Activated CD8-positive, alpha-beta memory T cell treated with anti-CD3 and anti-CD28 coated beads for 36 hours (primary cell): ENCODE data around the gene RND3. TPM values are rescaled to one million over a fixed set of nuclear protein-coding genes. Genes with fewer than 3 reads are reported as not detected.

Experiments
- CTCF ChIA-PET: fragments of 350-600 bp; sonication (Branson Sonifier 250); formaldehyde crosslinking; loops from one replicate; lab custom pipeline; 2021; ENCODE audit warnings: antibody characterized with exemption; lab: Charles Lee
- POLR2A ChIA-PET: fragments of 350-600 bp; sonication (Branson Sonifier 250); formaldehyde crosslinking; loops from one replicate; lab custom pipeline; 2021; ENCODE audit warnings: antibody characterized with exemption; lab: Charles Lee
- total RNA-seq, 2 experiments: library from RNA; stranded (reverse); gene quantifications; one replicate each; pipeline ENCODE4 v1.2.3, GENCODE V29; 2021

RND3 gene
- total RNA-seq, 2 experiments from 2014 or later: not detected

- CTCF ChIA-PET: no interaction called here
- POLR2A ChIA-PET: interaction anchor here (0.6 kb wide), 1 partner anchor 692 kb away, joined by 3 read pairs; no protein-coding TSS in a partner anchor
These were observed 9.1 kb downstream of the RND3 start for GRCh38 chr2:150478200-150478974.

- ChIA-PET CTCF (no interaction called here), POLR2A (interaction anchor here (0.6 kb wide), 1 partner anchor 691 kb away, joined by 3 read pairs; no protein-coding TSS in a partner anchor)
These were observed 10.1 kb downstream of the RND3 start for GRCh38 chr2:150477347-150477746.

GRCh38 chr2:150476809-150477302 is 10.6 kb downstream of the RND3 start:
- ChIA-PET CTCF (no interaction called here), POLR2A (no interaction called here)

GRCh38 chr2:150476286-150476685 is 11.2 kb downstream of the RND3 start:
- ChIA-PET CTCF (no interaction called here), POLR2A (no interaction called here)

- ChIA-PET CTCF (no interaction called here), POLR2A (no interaction called here)
These were observed 11.8 kb downstream of the RND3 start for GRCh38 chr2:150475479-150476250.

- ChIA-PET CTCF (no interaction called here), POLR2A (no interaction called here)
These were observed 13.0 kb downstream of the RND3 start for GRCh38 chr2:150474326-150475074.

- POLR2A ChIA-PET: no interaction called here
These were observed 13.7 kb downstream of the RND3 start for GRCh38 chr2:150473767-150474166.

GRCh38 chr2:150472511-150472899 is 15.0 kb downstream of the RND3 start:
- CTCF ChIA-PET: no interaction called here
- POLR2A ChIA-PET: no interaction called here

More at GRCh38 chr2:150473767-150474166, 13.7 kb downstream of the RND3 start:
- CTCF ChIA-PET: no interaction called here

GRCh38 chr2:150471813-150472510 is 15.5 kb downstream of the RND3 start:
- ChIA-PET POLR2A (no interaction called here), CTCF (no interaction called here)

- CTCF ChIA-PET: no interaction called here
- POLR2A ChIA-PET: no interaction called here
These were observed 17.0 kb downstream of the RND3 start for GRCh38 chr2:150470435-150470834.

GRCh38 chr2:150469706-150470274 is 17.7 kb downstream of the RND3 start:
- POLR2A ChIA-PET: no interaction called here
- CTCF ChIA-PET: no interaction called here

GRCh38 chr2:150468350-150468960 is 19.0 kb downstream of the RND3 start:
- POLR2A ChIA-PET: no interaction called here
- CTCF ChIA-PET: no interaction called here

GRCh38 chr2:150467621-150467963 is 19.9 kb downstream of the RND3 start:
- CTCF ChIA-PET: no interaction called here
- POLR2A ChIA-PET: no interaction called here

- CTCF ChIA-PET: no interaction called here
- POLR2A ChIA-PET: no interaction called here
These were observed 20.5 kb downstream of the RND3 start for GRCh38 chr2:150466741-150467620.

GRCh38 chr2:150465703-150466569 is 21.5 kb downstream of the RND3 start:
- CTCF ChIA-PET: no interaction called here

GRCh38 chr2:150464986-150465385 is 22.5 kb downstream of the RND3 start:
- ChIA-PET CTCF (no interaction called here), POLR2A (no interaction called here)

More at GRCh38 chr2:150465703-150466569, 21.5 kb downstream of the RND3 start:
- POLR2A ChIA-PET: no interaction called here

- ChIA-PET POLR2A (no interaction called here), CTCF (no interaction called here)
These were observed 23.2 kb downstream of the RND3 start for GRCh38 chr2:150464270-150464669.
